B cell (primary cell): Measurements from ENCODE around the gene DLG1. TPM values are rescaled to one million over a fixed set of nuclear protein-coding genes. Genes with fewer than 3 reads are reported as not detected.

ENCODE experiments used
- ATAC-seq: fragments of 200-7000 bp; cut with Tn5 transposase; one replicate; pipeline ENCODE4 v1.10.0; 2021; ENCODE audit warnings: low read depth, mild to moderate bottlenecking, moderate number of reproducible peaks, moderate library complexity
- CTCF ChIA-PET: fragments of 350-600 bp; sonication (Branson Sonifier 250); formaldehyde crosslinking; loops from one replicate; lab custom pipeline; 2021; ENCODE audit warnings: antibody characterized with exemption, inconsistent platforms; lab: Charles Lee
- POLR2A ChIA-PET: fragments of 350-600 bp; sonication (Branson Sonifier 250); formaldehyde crosslinking; loops from one replicate; lab custom pipeline; 2021; ENCODE audit warnings: antibody characterized with exemption; lab: Charles Lee
- DNase-seq: peaks from one replicate; pipeline ENCODE4 v3.0.0; 2013
- H2AFZ ChIP-seq: 2 replicates; pipeline ENCODE4 v1.6.1; 2012; ENCODE audit warnings: mild to moderate bottlenecking, low read depth, low read length; ENCODE audit not compliant: insufficient read depth, poor library complexity, severe bottlenecking
- H3K27ac ChIP-seq, 2 donors: 1 replicate in 1 of 2; 2 replicates in 1 of 2; pipeline ENCODE4 v1.5.1; 2012 to 2013; ENCODE audit warnings: low read length in 2 of 2, mild to moderate bottlenecking in 2 of 2, moderate library complexity in 1 of 2
- H3K27me3 ChIP-seq, 4 experiments: fragments of 200-600 bp in 1 of 4; sonication (generic) in 1 of 4; replicated peaks in 1 of 4; 1 replicate in 2 of 4; 2 replicates in 2 of 4; pipeline versions ENCODE4 v1.6.1 to v1.7.0; 2013 to 2016; ENCODE audit warnings: low read length in 3 of 4, mild to moderate bottlenecking in 2 of 4, mixed read lengths in 1 of 4, moderate library complexity in 1 of 4; ENCODE audit not compliant: insufficient read depth in 4 of 4, control insufficient read depth in 3 of 4; ENCODE audit errors: control extremely low read depth in 1 of 4
- H3K36me3 ChIP-seq, 2 experiments: replicated peaks in 1 of 2; 1 replicate in 1 of 2; 2 replicates in 1 of 2; pipeline versions ENCODE4 v1.6.1 to v1.7.1; 2013; ENCODE audit warnings: low read length in 1 of 2; ENCODE audit not compliant: insufficient read depth in 2 of 2, control insufficient read depth in 1 of 2; ENCODE audit errors: control extremely low read depth in 1 of 2, extremely low read depth in 1 of 2
- H3K4me1 ChIP-seq, 2 donors: fragments of 200-600 bp in 1 of 2; sonication (generic) in 1 of 2; 1 replicate in 1 of 2; 2 replicates in 1 of 2; pipeline versions ENCODE4 v1.5.1 to v1.6.1; 2013 to 2017; ENCODE audit warnings: low read length in 2 of 2; ENCODE audit not compliant: control insufficient read depth in 2 of 2, insufficient read depth in 2 of 2
- H3K4me2 ChIP-seq: replicated peaks from 2 replicates; pipeline ENCODE3; 2012; ENCODE audit warnings: mild to moderate bottlenecking, low read depth, low read length; ENCODE audit not compliant: poor library complexity, severe bottlenecking
- H3K4me3 ChIP-seq, 5 experiments: fragments of 200-600 bp in 1 of 5; sonication (generic) in 1 of 5; 1 replicate in 3 of 5; 2 replicates in 2 of 5; pipeline versions ENCODE4 v1.5.1 to v1.7.0; 2011 to 2016; ENCODE audit warnings: low read length in 4 of 5, mild to moderate bottlenecking in 4 of 5, low read depth in 2 of 5, control low read depth in 1 of 5, moderate library complexity in 1 of 5; ENCODE audit not compliant: insufficient read depth in 1 of 5; ENCODE audit errors: control extremely low read depth in 1 of 5, extremely low read depth in 1 of 5
- H3K79me2 ChIP-seq: fragments of 200-600 bp; sonication (generic); one replicate; pipeline ENCODE4 v1.6.0; 2016; ENCODE audit warnings: low read length; ENCODE audit not compliant: control insufficient read depth, insufficient read depth
- H3K9ac ChIP-seq: fragments of 200-600 bp; sonication (generic); 2 replicates; pipeline ENCODE4 v1.6.1; 2017; ENCODE audit warnings: mild to moderate bottlenecking, low read length, moderate library complexity
- H3K9me3 ChIP-seq, 3 donors: one replicate each; pipeline versions ENCODE4 v1.6.1 to v1.7.1; 2013; ENCODE audit warnings: low read length in 2 of 3; ENCODE audit not compliant: control insufficient read depth in 2 of 3, insufficient read depth in 1 of 3; ENCODE audit errors: control extremely low read depth in 1 of 3
- H4K20me1 ChIP-seq: 2 replicates; pipeline ENCODE4 v1.6.0; 2012; ENCODE audit warnings: mild to moderate bottlenecking, low read length; ENCODE audit not compliant: insufficient read depth, control insufficient read depth, poor library complexity, severe bottlenecking
- H3K27ac Mint-ChIP-seq: one replicate; pipeline ENCODE4 v1.8.0; 2021; ENCODE audit warnings: mixed read lengths
- H3K27me3 Mint-ChIP-seq: one replicate; pipeline ENCODE4 v1.8.0; 2021; ENCODE audit warnings: mixed read lengths
- H3K4me1 Mint-ChIP-seq: one replicate; pipeline ENCODE4 v1.8.0; 2021; ENCODE audit warnings: mixed read lengths
- H3K4me3 Mint-ChIP-seq: one replicate; pipeline ENCODE4 v1.8.0; 2021; ENCODE audit warnings: mixed read lengths
- H3K9me3 Mint-ChIP-seq: one replicate; pipeline ENCODE4 v1.8.0; 2022; ENCODE audit warnings: mixed read lengths; ENCODE audit not compliant: insufficient read depth
- CTCF ChIP-seq: fragments of 200-600 bp; IDR thresholded peaks from one replicate; pipeline ENCODE4 v1.8.0; 2022; ENCODE audit warnings: antibody characterized with exemption, mild to moderate bottlenecking
- EZH2 ChIP-seq: IDR thresholded peaks from 2 replicates; pipeline ENCODE4 v1.6.1; 2012; ENCODE audit warnings: borderline replicate concordance, low read depth, mild to moderate bottlenecking, moderate library complexity, low read length; ENCODE audit not compliant: insufficient read depth, poor library complexity, severe bottlenecking
- WGBS: methylation state at CpG from one replicate; pipeline ENCODE4 v1.1.5; 2013; ENCODE audit warnings: missing lambda C conversion rate; ENCODE audit not compliant: insufficient coverage; 5-methylcytosine and 5-hydroxymethylcytosine counted together
- intact Hi-C: fragments of 100-400 bp; cut with micrococcal nuclease; formaldehyde crosslinking; loops from one replicate; pipeline ENCODE4 v1.10.0; 2022
- polyA plus RNA-seq: library from polyadenylated mRNA; depleted of rRNA; stranded (reverse); fragments of >200 nt; gene quantifications from 2 replicates; pipeline ENCODE4 v1.2.3, GENCODE V29; 2012
- total RNA-seq, 2 donors: library from RNA; stranded (reverse); fragments of 120-200 nt in 1 of 2; gene quantifications; 1 replicate in 1 of 2; 2 replicates in 1 of 2; pipeline versions ENCODE4 v1.2.3 to v1.2.4, GENCODE V29; 2013 to 2022

The DLG1 gene
- total and polyA plus RNA-seq, 2 donors (not counting 1 experiment from before 2014, with no cell fraction given): 23.4 to 114 TPM

GRCh38 chr3:197260491-197261163 lies 37.8 kb downstream of the DLG1 start:
- Histone ChIP-seq H2AFZ (no peak overlapping the region), H3K4me3 (no peak overlapping the region), H3K4me2 (no peak overlapping the region), H3K9me3 (no peaks in the 10 kb centered on the region), H3K9ac (no peak overlapping the region), H3K27ac (no peak overlapping the region), H3K36me3 (no peaks in the 10 kb centered on the region), H3K4me1 (no peaks in the 10 kb centered on the region), H3K79me2 (peaks cover 39% of the 10 kb centered on the region), H3K27me3 (no peaks in the 10 kb centered on the region), H4K20me1 (peaks cover 25% of the 10 kb centered on the region)
- H3K9me3 Mint-ChIP-seq: no peaks in the 10 kb centered on the region
- no peak for ATAC-seq
- H3K4me1 Mint-ChIP-seq: peaks cover 11% of the 10 kb centered on the region
- H3K27me3 Mint-ChIP-seq: no peaks in the 10 kb centered on the region
- WGBS: no CpG with 5 or more reads among the region's 4 CpGs
- ChIA-PET CTCF (interaction anchor here (2.5 kb wide), 1 partner anchor 9 kb away, joined by 7 read pairs; no protein-coding TSS in a partner anchor), POLR2A (no interaction called here)
- no peak for DNase-seq
- TF ChIP-seq CTCF: no peak
- TF ChIP-seq EZH2: no peak
- H3K27ac Mint-ChIP-seq: no peak overlapping the region
- intact Hi-C loops: no loop called here
- no peak overlapping the region for H3K4me3 Mint-ChIP-seq

DNA sequence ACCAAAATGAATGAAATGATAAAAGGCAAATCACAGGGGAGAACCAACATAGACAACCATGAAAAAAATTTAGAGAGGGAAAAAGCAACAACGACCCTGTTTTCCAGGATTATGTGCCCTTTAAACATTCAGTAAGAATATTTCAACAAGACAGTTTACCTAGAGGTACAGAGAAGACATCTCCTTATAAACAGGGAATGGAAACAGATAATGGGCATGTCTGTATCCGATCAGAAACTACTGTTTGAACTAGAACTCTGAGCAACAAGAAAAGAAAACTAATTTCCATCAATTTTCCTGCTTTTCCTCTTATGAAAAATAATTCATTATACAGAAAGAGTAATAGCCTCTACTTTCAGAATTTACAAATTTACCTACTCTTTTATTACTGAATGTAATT lies 39.3 kb downstream of the DLG1 start:
- Histone ChIP-seq H3K4me1 (no peaks in the 10 kb centered on the region), H3K27ac (no peak overlapping the region), H3K36me3 (no peaks in the 10 kb centered on the region), H3K4me2 (no peak overlapping the region), H2AFZ (no peak overlapping the region), H3K27me3 (no peaks in the 10 kb centered on the region), H3K9ac (no peak overlapping the region), H3K4me3 (no peak overlapping the region), H3K79me2 (peaks cover 49% of the 10 kb centered on the region), H3K9me3 (no peaks in the 10 kb centered on the region), H4K20me1 (peaks cover 27% of the 10 kb centered on the region)
- H3K27me3 Mint-ChIP-seq: no peaks in the 10 kb centered on the region
- no CpG with 5 or more reads among the region's 2 CpGs for WGBS
- TF ChIP-seq CTCF (no peak), EZH2 (no peak)
- no peaks in the 10 kb centered on the region for H3K9me3 Mint-ChIP-seq
- H3K27ac Mint-ChIP-seq: no peak overlapping the region
- no peak for ATAC-seq
- no peak overlapping the region for H3K4me3 Mint-ChIP-seq
- CTCF ChIA-PET: interaction anchor here (1.6 kb wide), 1 partner anchor 16 kb away, joined by 6 read pairs; no protein-coding TSS in a partner anchor
- H3K4me1 Mint-ChIP-seq: peaks cover 11% of the 10 kb centered on the region
- POLR2A ChIA-PET: interaction anchor here (0.6 kb wide), 1 partner anchor 12 kb away, joined by 3 read pairs; no protein-coding TSS in a partner anchor
- intact Hi-C loops: loop anchor here (5.0 kb wide), 1 partner anchor 38 kb away; the partner anchor contains the start of gene DLG1
- no peak for DNase-seq
